Measurements from ENCODE around the gene PDGFRA.

DNA sequence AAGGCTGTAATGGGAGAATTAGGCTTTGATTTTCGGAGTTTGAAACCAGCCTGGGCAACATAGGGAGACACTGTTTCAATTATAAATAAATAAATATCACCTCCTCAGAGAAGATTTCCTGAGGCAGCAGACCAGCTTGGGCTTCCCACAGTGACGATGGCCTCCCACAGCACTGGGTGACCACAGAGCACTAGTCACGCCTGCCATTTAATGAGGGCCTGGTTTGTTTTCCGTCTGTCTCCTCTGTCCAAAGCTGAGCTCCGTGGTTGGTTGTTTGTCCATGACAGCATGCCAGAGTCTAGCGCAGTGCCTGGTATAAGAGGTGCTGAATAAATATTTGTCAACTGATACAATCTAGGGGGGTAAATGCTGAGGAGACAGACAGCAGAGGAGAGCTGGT is 10.4 kb upstream of the PDGFRA start:
- TF ChIP-seq, protein P1, sequence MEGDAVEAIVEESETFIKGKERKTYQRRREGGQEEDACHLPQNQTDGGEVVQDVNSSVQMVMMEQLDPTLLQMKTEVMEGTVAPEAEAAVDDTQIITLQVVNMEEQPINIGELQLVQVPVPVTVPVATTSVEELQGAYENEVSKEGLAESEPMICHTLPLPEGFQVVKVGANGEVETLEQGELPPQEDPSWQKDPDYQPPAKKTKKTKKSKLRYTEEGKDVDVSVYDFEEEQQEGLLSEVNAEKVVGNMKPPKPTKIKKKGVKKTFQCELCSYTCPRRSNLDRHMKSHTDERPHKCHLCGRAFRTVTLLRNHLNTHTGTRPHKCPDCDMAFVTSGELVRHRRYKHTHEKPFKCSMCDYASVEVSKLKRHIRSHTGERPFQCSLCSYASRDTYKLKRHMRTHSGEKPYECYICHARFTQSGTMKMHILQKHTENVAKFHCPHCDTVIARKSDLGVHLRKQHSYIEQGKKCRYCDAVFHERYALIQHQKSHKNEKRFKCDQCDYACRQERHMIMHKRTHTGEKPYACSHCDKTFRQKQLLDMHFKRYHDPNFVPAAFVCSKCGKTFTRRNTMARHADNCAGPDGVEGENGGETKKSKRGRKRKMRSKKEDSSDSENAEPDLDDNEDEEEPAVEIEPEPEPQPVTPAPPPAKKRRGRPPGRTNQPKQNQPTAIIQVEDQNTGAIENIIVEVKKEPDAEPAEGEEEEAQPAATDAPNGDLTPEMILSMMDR (IDR thresholded peaks at IDR 0.05; ENCODE audit: low read length), result no peak
- no peak for TF ChIP-seq EZH2phosphoT487 (IDR thresholded peaks at IDR 0.05; ENCODE audit: low read length)

Measured in MM.1S (cell line).